Posterior vena cava (tissue), 2 donors: ENCODE data around the gene PDE3A. TPM values are rescaled to one million over a fixed set of nuclear protein-coding genes. Genes with fewer than 3 reads are reported as not detected.

Experiments
- DNase-seq: peaks from one replicate; pipeline ENCODE4 v3.0.0-alpha.2; 2020; ENCODE audit warnings: low spot score
- intact Hi-C, 2 donors: fragments of 100-400 bp; cut with DNase I; formaldehyde crosslinking; loops; one replicate each; pipeline versions ENCODE4 v1.14.1 to v1.14.2; 2022 to 2023
- total RNA-seq, 2 donors: library from RNA; stranded (reverse); fragmentation: NEBNext Ultra II Directional; extraction: Animal tissue kit (Norgen Biotek cat#: 25700); gene quantifications; one replicate each; pipeline ENCODE4 v1.2.1, GENCODE V29; 2021
- donor health status: DM: yes; HTN: yes; CAD: no.
- donor health status: DM: yes; HTN: yes; CAD: no.

The PDE3A gene
- total RNA-seq, 2 donors from 2014 or later: 52.8 to 59.4 TPM

DNA sequence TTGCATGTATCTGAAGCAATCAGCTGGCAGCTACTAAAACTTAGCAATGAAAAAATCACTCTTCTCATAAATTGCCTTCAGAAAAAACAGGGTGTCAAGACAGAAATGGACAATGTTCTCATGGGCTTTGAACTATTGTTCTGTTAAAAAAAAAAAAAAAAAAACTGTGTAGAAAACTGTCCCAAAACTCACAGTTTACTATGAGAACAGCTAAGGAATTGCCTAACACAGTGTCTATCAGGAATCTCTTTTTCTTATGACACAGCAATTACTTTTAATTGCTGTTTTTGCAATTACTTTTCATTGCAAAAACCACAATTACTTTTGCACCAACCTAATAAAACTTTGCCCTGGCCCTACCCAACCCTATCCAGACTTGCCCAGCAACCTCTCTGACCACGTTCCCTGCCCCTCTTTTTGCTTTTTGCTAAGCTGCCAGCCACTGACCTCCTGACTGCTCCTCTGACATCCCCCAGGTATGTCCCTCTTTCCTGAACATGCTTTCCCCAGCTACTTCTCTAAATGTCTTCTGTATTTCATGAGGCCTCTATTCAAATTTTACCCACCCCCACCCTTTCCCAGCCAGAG is 258.8 kb downstream of the PDE3A start:
- DNase-seq: no peak
- intact Hi-C loops: no loop called here

DNA sequence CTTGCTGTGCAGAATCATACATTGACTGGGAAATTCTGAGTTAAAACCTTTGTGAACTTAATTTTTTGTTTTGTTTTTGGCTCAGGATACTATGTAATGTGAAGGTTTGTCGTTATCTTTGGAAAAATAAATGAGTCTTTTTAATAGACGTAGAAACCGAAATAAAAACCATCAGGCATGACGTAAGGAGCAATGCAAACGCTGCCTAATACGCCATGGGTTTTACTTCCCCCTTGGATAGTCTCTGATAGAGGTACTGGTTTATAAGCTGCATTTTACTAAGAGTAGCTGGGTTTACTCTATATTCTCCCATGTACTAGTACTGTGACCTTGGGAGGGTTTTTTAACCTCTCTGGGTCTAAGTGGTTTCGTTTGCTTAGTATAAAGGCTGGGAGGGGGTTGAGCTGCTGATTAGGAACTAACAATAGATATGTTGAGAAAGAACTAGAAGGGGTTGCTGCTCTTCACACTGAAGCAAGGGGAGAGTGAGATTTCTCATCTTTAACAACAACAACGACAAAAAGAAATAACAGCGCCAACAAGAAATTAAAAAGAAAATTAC is 260.0 kb downstream of the PDE3A start:
- intact Hi-C loops: no loop called here
- DNase-seq: no peak

DNA sequence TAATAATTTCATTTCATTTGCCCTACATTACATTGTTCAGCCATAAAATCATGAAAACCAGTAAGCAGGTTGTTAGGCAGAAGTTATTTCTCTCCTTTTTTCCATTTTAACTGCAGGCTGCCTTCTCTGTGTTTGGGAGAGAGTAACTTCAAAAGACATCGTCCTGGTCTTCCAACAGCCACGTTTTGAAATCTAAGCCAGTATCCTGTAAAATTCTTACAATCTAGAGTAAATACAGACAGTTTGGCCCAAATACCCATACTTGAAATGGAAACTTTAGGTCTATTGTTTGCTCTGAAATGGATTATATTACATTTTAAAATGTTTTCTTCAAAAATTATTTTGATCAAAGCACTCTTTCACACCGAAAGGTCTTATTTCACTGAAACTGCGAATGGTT is 260.7 kb downstream of the PDE3A start:
- intact Hi-C loops: no loop called here
- no peak for DNase-seq

DNA sequence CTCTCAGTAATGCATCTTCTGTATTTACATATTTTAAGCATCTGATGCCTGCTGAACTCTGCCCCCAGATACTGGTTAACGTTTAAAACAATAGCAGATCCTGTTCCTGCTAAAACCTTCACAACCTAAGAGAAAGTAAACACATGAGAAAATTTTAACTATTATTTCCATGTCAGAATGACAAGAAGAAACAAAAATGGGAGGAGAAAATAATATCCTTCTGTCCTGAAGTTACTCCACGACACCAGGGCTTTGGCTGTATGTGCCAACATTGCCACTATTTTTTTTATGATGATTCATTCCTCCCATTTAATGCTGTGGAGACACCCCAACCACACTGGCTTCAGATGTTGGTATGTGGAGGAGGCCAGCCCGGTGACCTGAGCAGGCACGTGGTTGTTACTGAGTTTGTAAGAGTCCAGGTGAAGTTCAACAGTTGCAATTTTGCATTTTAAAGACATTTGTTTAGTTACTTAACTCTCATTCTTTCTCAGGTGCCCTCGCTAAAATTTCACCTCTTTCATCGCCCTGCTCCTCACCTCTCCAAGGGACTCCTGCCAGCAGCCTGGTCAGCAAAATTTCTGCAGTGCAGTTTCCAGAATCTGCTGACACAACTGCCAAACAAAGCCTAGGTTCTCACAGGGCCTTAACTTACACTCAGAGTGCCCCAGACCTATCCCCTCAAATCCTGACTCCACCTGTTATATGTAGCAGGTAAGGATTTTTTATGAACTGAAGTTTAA is 261.2 kb downstream of the PDE3A start:
- intact Hi-C loops: no loop called here
- no peak for DNase-seq

DNA sequence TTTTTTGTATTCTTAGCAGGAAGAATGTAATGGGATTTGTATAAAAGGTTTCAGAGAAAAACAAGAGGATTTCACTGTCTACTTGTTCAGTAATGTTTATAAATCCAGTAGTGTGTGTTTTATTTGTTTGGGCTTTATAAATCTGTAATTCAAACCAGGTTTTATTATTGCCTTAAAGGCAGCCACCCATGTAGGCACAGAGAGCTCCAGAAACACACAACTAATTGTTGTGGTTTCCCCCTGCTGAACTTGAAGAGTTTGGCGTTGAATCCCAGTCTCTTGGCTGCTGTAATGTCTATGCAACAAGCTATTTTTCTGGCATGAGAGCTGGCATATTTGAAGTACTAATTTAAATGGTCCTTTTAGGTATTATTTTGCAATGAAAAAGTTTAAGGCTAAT is 263.4 kb downstream of the PDE3A start:
- DNase-seq: no peak
- intact Hi-C loops: no loop called here

DNA sequence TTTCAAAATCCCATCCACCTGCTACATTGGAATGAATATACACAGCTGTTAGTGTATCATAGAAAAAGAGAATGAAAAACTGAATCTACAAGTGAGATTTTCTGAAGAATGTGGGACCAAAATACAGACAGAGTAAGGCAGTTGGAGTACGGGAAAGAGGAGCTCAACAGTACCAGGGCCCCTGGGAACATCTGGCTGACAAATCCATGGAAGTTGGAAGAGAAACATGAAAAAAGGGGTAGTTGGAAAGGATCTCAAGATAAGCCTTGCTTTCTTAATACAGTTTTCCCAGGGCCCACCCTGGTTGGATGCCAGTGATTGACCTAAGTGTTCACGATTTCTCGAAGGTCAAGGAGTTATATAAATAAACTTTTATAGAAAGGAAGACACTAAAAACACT is 272.8 kb downstream of the PDE3A start:
- intact Hi-C loops: no loop called here
- no peak for DNase-seq

DNA sequence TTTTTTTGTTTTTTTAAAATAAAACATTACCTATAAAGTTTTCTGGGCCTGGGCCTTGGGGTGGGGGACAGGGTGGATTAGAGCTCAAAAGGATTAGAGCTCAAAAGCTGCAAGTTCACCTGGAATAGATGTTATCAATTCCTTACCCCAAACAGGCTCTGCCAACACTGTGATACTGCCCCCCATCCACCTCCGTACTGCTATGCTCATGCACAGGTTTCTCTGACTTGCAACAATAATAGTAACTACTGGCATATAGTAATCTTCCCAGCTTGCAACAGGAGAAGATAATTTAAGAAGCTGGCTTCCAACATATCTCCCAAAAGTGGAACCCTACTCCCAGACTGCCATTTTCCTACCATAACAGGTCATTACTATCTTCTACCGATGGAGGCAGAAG is 275.5 kb downstream of the PDE3A start:
- intact Hi-C loops: no loop called here
- DNase-seq: no peak

DNA sequence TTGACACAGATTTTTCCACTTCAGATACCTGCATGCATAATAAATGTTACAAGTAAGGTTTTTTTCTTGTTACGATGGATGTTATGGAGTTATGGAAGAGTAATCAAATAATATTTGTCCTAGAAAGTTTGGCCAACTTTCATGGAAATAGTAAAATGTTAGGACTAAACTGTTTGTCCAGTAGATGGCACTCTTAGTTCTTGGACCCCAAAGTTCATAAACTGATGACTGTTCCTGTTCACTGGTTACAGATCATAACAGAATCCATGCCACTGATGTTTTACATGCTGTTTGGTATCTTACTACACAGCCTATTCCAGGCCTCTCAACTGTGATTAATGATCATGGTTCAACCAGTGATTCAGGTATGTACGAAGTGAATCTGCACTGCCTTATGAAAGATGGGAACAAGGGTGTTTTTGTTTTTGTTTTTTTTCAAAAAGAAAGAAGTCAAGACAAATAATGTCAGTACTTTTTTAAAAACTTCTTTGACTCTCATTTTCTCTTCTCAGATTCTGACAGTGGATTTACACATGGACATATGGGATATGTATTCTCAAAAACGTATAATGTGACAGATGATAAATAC is 278.0 kb downstream of the PDE3A start:
- no peak for DNase-seq
- intact Hi-C loops: no loop called here

DNA sequence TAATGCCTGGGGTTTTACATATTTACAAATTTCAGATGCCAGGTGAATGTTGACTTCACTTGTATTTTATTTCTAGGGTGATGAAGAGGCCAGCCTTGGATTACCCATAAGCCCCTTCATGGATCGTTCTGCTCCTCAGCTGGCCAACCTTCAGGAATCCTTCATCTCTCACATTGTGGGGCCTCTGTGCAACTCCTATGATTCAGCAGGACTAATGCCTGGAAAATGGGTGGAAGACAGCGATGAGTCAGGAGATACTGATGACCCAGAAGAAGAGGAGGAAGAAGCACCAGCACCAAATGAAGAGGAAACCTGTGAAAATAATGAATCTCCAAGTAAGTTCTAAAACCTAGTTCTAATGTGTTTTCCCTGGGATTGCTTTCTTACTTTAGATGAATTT is 285.5 kb downstream of the PDE3A start:
- no peak for DNase-seq
- intact Hi-C loops: loop anchor here in 1 of 2 donors (10.0 kb wide), 1 partner anchor 1529 kb away; the partner anchor contains the start of gene PLEKHA5

DNA sequence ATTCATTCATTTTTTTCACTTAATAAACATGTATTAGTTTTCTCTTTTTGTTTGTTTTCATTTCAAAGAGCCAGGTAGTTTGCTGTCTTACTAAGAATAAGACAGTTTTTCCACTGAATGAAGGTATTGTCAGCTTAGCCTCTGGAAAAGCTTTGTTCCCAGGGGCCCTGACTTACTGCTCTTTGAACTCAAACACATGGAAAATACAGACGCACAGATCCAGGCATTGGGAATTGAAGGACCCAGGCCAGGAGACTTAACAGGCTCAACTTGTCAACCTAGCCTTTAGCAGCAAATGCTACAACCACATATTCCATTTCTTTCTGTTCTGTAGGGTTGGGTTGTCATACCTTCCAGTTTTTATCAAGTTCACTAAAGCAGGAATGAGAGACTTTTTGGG is 288.3 kb downstream of the PDE3A start:
- DNase-seq: no peak
- intact Hi-C loops: loop anchor here in 1 of 2 donors (10.0 kb wide), 1 partner anchor 1532 kb away; the partner anchor contains the start of gene PLEKHA5

DNA sequence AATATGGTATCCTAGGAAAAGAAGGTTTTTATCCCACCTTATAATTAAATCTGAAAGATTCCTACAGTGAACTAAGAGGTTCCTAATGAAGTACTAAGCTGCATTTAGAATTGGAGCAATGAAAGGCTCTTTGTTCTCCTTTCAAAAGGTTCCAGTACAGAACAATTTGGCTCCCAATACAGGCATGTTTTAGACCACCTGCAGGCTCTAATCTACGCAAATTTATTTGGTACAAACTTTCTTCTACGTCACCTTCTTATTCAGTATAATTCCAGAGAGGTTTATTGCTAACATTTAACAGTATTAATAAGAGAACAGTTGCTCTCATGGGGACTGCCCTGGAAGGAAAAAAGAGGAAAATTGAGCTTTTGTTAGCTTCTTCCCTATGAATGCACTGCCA is 289.2 kb downstream of the PDE3A start:
- intact Hi-C loops: loop anchor here in 1 of 2 donors (10.0 kb wide), 1 partner anchor 1533 kb away; the partner anchor contains the start of gene PLEKHA5
- DNase-seq: no peak

DNA sequence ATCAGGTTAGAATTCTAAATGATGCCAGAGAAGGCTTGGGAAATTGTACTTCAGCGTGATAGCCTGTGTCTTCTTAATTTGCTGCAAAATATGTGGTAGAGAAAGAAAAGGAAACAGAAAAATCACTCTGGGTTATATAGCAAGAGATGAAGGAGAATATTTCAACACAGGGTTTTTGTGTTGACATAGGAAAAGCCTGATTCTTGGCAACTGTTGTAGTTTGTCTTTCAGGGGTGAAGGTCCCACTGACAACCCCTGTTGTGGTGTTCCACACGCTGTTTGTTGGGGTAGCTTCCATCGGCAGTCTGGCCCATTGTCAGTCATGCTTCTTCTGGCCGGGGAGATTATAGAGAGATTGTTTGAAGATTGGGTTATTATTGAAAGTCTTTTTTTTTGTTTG is 313.0 kb downstream of the PDE3A start:
- intact Hi-C loops: no loop called here
- DNase-seq: no peak

DNA sequence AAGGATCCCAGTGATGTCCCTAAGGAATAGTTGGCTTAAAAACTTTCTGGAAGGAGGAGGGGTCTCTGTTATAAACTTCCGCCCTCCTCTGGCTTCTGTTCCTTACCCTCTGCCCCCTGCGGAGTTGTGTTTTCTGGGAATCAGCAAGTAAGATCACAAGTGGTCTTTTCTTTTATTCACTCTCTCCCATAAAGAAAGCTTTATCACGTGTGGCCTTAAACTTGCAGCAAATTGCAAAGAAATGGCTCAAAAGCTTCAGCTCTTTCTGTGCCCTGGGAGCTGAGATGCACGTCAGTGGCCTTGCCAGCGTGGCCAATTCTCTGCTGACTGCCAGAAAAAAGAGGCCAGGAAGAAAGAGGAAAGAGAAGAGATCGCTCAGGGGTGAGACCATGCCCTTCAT is 326.9 kb downstream of the PDE3A start, which contains the start of gene SLCO1C1:
Gene SLCO1C1, plus strand, starts transcription at position 101 of the 400 bp plus-strand sequence. CDS start 4,245 bp downstream, outside the sequence.
- intact Hi-C loops: loop anchor here in 1 of 2 donors (5.0 kb wide), 1 partner anchor 1642 kb away; no protein-coding TSS in a partner anchor
- DNase-seq: no peak

DNA sequence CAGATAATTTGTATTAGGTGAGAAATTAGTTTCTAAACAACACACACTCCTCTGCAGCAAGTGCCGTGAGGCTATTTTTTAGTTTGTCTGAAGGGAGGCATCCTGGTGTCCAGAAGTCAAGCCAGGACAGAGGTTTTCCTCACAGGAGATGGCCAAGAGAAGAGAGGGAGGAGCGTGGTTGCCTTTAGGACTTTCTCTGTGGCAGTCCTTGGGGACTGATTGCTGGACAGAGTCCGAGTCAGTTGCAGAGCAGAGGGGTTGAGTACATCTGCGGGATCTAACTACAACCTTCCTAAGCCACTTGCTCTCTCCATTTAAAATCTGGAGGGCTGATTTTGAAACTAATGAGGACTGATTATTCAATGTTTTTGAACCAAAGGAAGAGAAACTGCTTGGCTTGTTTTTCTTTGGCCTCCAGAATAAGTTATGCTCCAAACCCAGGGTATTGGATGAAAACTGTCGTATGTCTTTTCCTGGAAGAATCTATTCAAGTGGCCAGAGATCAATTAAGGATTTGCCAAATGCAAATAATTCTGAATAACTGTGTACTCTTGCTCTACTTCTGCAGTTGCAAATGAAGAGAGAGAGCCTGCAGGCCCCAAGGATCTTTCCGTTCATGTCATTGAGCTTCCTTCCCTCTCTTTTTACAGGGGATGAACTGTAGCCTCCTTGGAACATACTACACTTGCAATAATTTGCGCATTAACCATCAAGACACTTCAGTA is 328.0 kb downstream of the PDE3A start:
- intact Hi-C loops: loop anchor here in 1 of 2 donors (5.0 kb wide), 1 partner anchor 1641 kb away; no protein-coding TSS in a partner anchor
- peak; percentile 72 for DNase-seq

DNA sequence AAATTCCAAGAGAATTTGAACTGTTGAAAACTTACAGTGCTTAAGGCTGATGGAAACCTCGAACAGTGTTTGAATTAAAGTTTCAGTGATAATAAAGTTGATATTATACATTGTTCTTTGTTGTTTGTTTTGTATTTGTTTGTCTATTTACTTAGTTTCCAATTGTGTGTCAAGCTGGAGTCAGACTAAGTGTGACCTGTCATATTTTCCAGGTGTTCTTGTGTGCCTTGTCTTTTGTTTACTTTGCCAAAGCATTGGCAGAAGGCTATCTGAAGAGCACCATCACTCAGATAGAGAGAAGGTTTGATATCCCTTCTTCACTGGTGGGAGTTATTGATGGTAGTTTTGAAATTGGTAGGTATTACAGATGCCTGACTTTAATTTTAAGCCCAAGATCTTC is 332.8 kb downstream of the PDE3A start:
- no peak for DNase-seq
- intact Hi-C loops: no loop called here

DNA sequence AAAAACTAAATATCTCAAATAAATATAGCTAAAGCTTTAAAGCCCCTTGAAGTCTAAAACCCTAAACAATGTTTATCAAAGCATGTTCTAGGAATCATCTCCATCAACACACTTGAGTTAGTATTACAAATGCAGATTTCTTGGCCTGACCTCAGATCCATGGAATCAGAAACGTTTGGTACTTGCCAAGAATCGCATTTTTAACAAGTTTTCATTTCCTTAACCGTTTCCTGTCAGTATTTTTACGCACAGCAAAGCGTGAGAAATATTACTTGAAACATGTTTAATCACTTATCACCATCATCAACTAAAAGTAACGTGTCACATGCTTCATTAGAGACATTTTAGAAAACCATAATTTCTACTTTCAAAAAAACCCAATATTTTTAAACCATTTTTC is 336.5 kb downstream of the PDE3A start:
- no peak for DNase-seq
- intact Hi-C loops: no loop called here

DNA sequence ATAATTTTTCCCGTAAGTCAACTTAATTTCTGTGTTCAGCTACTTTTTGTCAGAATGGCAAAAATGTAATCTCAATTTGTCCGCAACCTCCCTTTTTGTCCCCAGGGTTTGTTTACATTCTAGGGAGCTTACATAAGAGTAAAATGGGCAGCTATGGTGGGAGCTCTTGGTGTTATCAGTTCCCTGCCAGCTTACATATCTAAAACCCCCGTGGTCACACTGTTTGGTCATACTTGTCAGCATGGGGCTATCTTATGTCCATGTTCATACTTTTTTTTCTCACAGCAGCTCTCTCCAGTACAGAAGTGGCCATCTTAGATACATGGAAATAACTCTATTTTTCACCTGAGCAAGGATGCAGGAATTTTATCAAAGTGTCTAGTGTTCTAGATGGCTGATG is 343.5 kb downstream of the PDE3A start:
- intact Hi-C loops: no loop called here

DNA sequence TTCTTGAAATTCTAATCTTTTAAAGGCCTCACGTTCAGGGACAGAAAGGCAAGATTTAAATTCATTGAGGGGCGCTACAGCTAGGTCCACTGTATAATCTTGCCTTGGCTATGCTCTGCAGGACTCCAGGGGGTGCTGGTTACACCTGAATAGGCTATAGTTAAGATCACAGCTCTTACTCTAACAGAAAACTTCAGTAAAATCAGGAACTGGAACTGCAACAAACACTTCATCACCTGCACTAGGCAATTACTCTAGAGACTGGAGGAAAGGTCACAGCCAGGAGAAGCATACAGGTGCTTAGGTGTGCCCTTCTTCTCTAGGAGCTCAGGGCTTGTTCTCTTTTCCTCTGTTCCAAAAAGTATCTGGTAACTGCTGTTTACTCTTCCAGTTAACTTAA is 347.7 kb downstream of the PDE3A start:
- intact Hi-C loops: no loop called here
- DNase-seq: no peak

More for the DNA sequence above, 343.5 kb downstream of the PDE3A start:
- DNase-seq: no peak

DNA sequence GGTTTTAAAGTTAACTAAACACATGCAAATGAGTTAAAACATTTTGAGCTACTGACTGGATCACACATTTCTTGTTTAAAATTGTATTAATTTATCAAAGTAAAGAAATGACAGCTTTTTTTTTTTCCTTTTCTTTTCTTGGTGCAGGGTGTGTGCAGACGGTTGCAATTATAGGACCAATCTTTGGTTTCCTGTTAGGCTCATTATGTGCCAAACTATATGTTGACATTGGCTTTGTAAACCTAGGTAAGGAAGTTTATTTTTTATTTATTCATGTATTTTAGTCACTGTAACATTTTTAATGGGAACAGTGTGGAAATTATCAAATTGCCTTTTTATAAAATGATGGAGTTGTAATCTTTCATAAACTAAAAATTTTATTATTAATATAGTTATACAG is 348.6 kb downstream of the PDE3A start:
- intact Hi-C loops: no loop called here
- no peak for DNase-seq
